22Rv1 (cell line): ENCODE results near the gene CTAG1A.

Source experiments
- CTCF ChIP-seq: fragments of 450-650 bp; IDR thresholded peaks from 2 replicates; pipeline ENCODE4 v1.5.1; 2017; ENCODE audit warnings: mild to moderate bottlenecking
- ZFX ChIP-seq: fragments of 450-650 bp; IDR thresholded peaks from 2 replicates; pipeline ENCODE4 v1.6.1; 2017; ENCODE audit warnings: antibody characterized with exemption, borderline replicate concordance

- TF ChIP-seq CTCF (no peak), ZFX (no peak)
These were observed 14.6 kb downstream of the CTAG1A start for GRCh38 chrX:154599531-154599930.
